HepG2 (cell line): ENCODE measurements around the gene KIAA1328. TPM values are rescaled to one million over a fixed set of nuclear protein-coding genes. Genes with fewer than 3 reads are reported as not detected.
A peak's percentile ranks its signal among the peaks of the same experiment; 100 is the strongest.

Experiments used
- BRCA1 ChIP-seq: sonication (generic); formaldehyde crosslinking; IDR thresholded peaks from 2 replicates; pipeline ENCODE4 v1.4.0; 2020; ENCODE audit warnings: missing genetic modification reagents
- CCDC6 ChIP-seq: sonication (generic); formaldehyde crosslinking; IDR thresholded peaks from 2 replicates; pipeline ENCODE4 v1.8.1; 2022; ENCODE audit warnings: mild to moderate bottlenecking, missing genetic modification reagents, moderate library complexity
- JUN ChIP-seq: sonication (generic); formaldehyde crosslinking; IDR thresholded peaks from 2 replicates; pipeline ENCODE4 v1.4.0; 2020; ENCODE audit warnings: mild to moderate bottlenecking, missing genetic modification reagents
- KDM5A ChIP-seq: fragments of 200-600 bp; sonication (generic); IDR thresholded peaks from 2 replicates; pipeline ENCODE4 v1.7.0; 2018; ENCODE audit warnings: antibody characterized with exemption, mild to moderate bottlenecking, low read length, borderline replicate concordance
- KLF16 ChIP-seq, 2 experiments: sonication (generic) in 1 of 2; formaldehyde crosslinking in 1 of 2; IDR thresholded peaks; 2 replicates each; pipeline versions ENCODE4 v1.6.1 to v1.8.0; 2016 to 2023; ENCODE audit warnings: missing genetic modification reagents in 2 of 2, missing compliant biosample characterization in 1 of 2
- MXD4 ChIP-seq: IDR thresholded peaks from 2 replicates; pipeline ENCODE4 v1.6.1; 2016; ENCODE audit warnings: mild to moderate bottlenecking, missing biosample characterization, missing genetic modification reagents
- NFE2L2 ChIP-seq: fragments of 150-350 bp; IDR thresholded peaks from 2 replicates; pipeline ENCODE4 v1.6.1; 2014; ENCODE audit warnings: low read length
- NFYC ChIP-seq: IDR thresholded peaks from 2 replicates; pipeline ENCODE4 v1.6.1; 2016; ENCODE audit warnings: missing genetic modification reagents, missing compliant biosample characterization
- NPAS2 ChIP-seq: sonication (generic); formaldehyde crosslinking; IDR thresholded peaks from 2 replicates; pipeline ENCODE4 v1.8.0; 2022; ENCODE audit warnings: mild to moderate bottlenecking, missing genetic modification reagents, borderline replicate concordance
- NR2F6 ChIP-seq, 2 experiments: IDR thresholded peaks; 2 replicates each; pipeline ENCODE4 v1.6.1; 2016; ENCODE audit warnings: antibody characterized with exemption in 1 of 2, mild to moderate bottlenecking in 1 of 2
- RELA ChIP-seq: sonication (generic); formaldehyde crosslinking; IDR thresholded peaks from 2 replicates; pipeline ENCODE4 v1.4.0; 2020; ENCODE audit warnings: missing genetic modification reagents
- YEATS4 ChIP-seq: sonication (generic); formaldehyde crosslinking; IDR thresholded peaks from 2 replicates; pipeline ENCODE4 v1.4.0; 2020; ENCODE audit warnings: missing genetic modification reagents, borderline replicate concordance
- ZNF20 ChIP-seq: sonication (generic); formaldehyde crosslinking; IDR thresholded peaks from 2 replicates; pipeline ENCODE4 v1.4.0; 2020; ENCODE audit warnings: mild to moderate bottlenecking, moderate library complexity, missing genetic modification reagents
- ZNF296 ChIP-seq: sonication (generic); formaldehyde crosslinking; conservative IDR thresholded peaks from 2 replicates; pipeline ENCODE4 v1.5.0; 2020; ENCODE audit warnings: mild to moderate bottlenecking, missing genetic modification reagents
- ZNF547 ChIP-seq: sonication (generic); formaldehyde crosslinking; IDR thresholded peaks from 2 replicates; pipeline ENCODE4 v1.5.1; 2020; ENCODE audit warnings: mild to moderate bottlenecking, missing genetic modification reagents
- ZNF629 ChIP-seq: sonication (generic); formaldehyde crosslinking; conservative IDR thresholded peaks from 2 replicates; pipeline ENCODE4 v1.5.0; 2020; ENCODE audit warnings: missing genetic modification reagents
- ZNF790 ChIP-seq: sonication (generic); formaldehyde crosslinking; IDR thresholded peaks from 2 replicates; pipeline ENCODE4 v1.8.0; 2022; ENCODE audit warnings: missing genetic modification reagents, mild to moderate bottlenecking, borderline replicate concordance
- polyA plus RNA-seq, 8 experiments: library from polyadenylated mRNA; depleted of rRNA in 3 of 8; stranded (reverse) in 7 of 8; unstranded in 1 of 8; fragments of >200 nt; fragmentation: Illumina TruSeq in 4 of 8; extraction: Trizol in 4 of 8; gene quantifications; 2 replicates each; pipeline versions ENCODE4 v1.2.1 to v1.2.3, GENCODE V29; 2011 to 2016; ENCODE audit warnings: low read depth in 4 of 8, missing spikeins in 1 of 8, mixed read lengths in 1 of 8; ENCODE audit not compliant: insufficient read depth in 1 of 8
- total RNA-seq, 5 experiments: library from RNA; depleted of rRNA; stranded (reverse); fragments of >200 nt; fragmentation: Illumina TruSeq; extraction: Trizol; gene quantifications; 2 replicates each; pipeline ENCODE4 v1.2.3, GENCODE V29; 2016; ENCODE audit warnings: low read depth in 1 of 5
- TF ChIP-seq, protein P1 (sequence below): sonication (generic); formaldehyde crosslinking; IDR thresholded peaks from 2 replicates; pipeline ENCODE4 v1.4.0; 2020; ENCODE audit warnings: missing genetic modification reagents; ENCODE audit errors: not compliant biosample characterization
- TF ChIP-seq, protein P2 (sequence below): sonication (generic); formaldehyde crosslinking; conservative IDR thresholded peaks from 2 replicates; pipeline ENCODE4 v1.8.0; 2022; ENCODE audit warnings: missing genetic modification reagents
- TF ChIP-seq, protein P3 (sequence below): sonication (generic); formaldehyde crosslinking; IDR thresholded peaks from 2 replicates; pipeline ENCODE4 v1.4.0; 2020; ENCODE audit warnings: mild to moderate bottlenecking, missing genetic modification reagents

KIAA1328 gene
- total and polyA plus RNA-seq, 2 of the 13 experiments (the other 11 are each of a cell fraction or from before 2014, with no cell fraction given): 4.1 to 6.0 TPM

DNA sequence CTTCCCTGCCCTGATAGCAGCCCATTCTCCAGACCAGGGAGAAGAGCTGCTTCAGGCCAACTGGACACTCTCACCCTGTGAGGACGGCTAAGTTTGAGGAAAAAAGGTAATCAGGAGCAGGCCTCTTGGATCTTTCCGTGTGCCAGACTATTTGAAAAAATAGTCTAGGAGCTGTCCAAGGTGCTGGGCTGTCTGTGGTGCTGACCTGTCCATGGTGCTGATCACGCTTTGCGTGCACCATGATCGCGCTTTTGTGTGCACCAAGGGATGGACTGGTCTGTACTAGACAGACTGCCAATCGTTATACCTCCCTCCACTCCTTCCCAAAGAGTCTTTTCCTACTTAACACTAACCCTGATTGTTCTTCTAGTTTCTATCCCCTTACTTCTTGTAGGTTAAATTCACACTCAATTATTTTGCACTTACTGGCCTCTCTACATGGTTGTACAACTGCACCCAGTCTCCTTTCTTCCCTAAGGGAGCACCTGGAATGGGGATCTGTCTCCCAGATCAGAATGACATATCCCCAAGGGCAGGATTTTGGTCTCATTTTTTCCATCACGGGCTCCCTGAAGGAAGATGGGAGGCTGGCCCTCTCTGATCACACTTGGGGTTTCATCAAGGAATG lies 441.2 kb downstream of the KIAA1328 start (continued):
- TF ChIP-seq, protein P1, sequence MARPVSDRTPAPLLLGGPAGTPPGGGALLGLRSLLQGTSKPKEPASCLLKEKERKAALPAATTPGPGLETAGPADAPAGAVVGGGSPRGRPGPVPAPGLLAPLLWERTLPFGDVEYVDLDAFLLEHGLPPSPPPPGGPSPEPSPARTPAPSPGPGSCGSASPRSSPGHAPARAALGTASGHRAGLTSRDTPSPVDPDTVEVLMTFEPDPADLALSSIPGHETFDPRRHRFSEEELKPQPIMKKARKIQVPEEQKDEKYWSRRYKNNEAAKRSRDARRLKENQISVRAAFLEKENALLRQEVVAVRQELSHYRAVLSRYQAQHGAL: peak; percentile 100
- TF ChIP-seq MXD4 (CRISPR knock-in tag) (peak; percentile 99), ZNF547 (CRISPR knock-in tag) (peak; percentile 99), NR2F6 (IDR thresholded peaks at IDR 0.05) (no peak), NR2F6 (CRISPR knock-in tag; IDR thresholded peaks at IDR 0.05) (peak; percentile 90), ZNF790 (CRISPR knock-in tag) (peak; percentile 100), CCDC6 (CRISPR knock-in tag) (peak; percentile 100), NPAS2 (CRISPR knock-in tag) (peak; percentile 95; the same call in 1 of the 2 replicates), NFE2L2 (no peak), ZNF629 (CRISPR knock-in tag) (peak; percentile 86), YEATS4 (CRISPR knock-in tag) (peak; percentile 98), KLF16 (CRISPR knock-in tag; IDR thresholded peaks at IDR 0.05) (peak; percentile 98 to 100; a peak in 3 of 4 replicates), ZNF20 (CRISPR knock-in tag) (peak; percentile 99), ZNF296 (CRISPR knock-in tag) (peak; percentile 100), KDM5A (no peak), JUN (CRISPR knock-in tag) (peak; percentile 91), RELA (CRISPR knock-in tag) (peak; percentile 98), BRCA1 (CRISPR knock-in tag) (peak; percentile 100), NFYC (peak; percentile 73)
- TF ChIP-seq, protein P2, sequence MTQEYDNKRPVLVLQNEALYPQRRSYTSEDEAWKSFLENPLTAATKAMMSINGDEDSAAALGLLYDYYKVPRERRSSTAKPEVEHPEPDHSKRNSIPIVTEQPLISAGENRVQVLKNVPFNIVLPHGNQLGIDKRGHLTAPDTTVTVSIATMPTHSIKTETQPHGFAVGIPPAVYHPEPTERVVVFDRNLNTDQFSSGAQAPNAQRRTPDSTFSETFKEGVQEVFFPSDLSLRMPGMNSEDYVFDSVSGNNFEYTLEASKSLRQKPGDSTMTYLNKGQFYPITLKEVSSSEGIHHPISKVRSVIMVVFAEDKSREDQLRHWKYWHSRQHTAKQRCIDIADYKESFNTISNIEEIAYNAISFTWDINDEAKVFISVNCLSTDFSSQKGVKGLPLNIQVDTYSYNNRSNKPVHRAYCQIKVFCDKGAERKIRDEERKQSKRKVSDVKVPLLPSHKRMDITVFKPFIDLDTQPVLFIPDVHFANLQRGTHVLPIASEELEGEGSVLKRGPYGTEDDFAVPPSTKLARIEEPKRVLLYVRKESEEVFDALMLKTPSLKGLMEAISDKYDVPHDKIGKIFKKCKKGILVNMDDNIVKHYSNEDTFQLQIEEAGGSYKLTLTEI (CRISPR knock-in tag): peak; percentile 80; the same call in 1 of the 2 replicates
- TF ChIP-seq, protein P3, sequence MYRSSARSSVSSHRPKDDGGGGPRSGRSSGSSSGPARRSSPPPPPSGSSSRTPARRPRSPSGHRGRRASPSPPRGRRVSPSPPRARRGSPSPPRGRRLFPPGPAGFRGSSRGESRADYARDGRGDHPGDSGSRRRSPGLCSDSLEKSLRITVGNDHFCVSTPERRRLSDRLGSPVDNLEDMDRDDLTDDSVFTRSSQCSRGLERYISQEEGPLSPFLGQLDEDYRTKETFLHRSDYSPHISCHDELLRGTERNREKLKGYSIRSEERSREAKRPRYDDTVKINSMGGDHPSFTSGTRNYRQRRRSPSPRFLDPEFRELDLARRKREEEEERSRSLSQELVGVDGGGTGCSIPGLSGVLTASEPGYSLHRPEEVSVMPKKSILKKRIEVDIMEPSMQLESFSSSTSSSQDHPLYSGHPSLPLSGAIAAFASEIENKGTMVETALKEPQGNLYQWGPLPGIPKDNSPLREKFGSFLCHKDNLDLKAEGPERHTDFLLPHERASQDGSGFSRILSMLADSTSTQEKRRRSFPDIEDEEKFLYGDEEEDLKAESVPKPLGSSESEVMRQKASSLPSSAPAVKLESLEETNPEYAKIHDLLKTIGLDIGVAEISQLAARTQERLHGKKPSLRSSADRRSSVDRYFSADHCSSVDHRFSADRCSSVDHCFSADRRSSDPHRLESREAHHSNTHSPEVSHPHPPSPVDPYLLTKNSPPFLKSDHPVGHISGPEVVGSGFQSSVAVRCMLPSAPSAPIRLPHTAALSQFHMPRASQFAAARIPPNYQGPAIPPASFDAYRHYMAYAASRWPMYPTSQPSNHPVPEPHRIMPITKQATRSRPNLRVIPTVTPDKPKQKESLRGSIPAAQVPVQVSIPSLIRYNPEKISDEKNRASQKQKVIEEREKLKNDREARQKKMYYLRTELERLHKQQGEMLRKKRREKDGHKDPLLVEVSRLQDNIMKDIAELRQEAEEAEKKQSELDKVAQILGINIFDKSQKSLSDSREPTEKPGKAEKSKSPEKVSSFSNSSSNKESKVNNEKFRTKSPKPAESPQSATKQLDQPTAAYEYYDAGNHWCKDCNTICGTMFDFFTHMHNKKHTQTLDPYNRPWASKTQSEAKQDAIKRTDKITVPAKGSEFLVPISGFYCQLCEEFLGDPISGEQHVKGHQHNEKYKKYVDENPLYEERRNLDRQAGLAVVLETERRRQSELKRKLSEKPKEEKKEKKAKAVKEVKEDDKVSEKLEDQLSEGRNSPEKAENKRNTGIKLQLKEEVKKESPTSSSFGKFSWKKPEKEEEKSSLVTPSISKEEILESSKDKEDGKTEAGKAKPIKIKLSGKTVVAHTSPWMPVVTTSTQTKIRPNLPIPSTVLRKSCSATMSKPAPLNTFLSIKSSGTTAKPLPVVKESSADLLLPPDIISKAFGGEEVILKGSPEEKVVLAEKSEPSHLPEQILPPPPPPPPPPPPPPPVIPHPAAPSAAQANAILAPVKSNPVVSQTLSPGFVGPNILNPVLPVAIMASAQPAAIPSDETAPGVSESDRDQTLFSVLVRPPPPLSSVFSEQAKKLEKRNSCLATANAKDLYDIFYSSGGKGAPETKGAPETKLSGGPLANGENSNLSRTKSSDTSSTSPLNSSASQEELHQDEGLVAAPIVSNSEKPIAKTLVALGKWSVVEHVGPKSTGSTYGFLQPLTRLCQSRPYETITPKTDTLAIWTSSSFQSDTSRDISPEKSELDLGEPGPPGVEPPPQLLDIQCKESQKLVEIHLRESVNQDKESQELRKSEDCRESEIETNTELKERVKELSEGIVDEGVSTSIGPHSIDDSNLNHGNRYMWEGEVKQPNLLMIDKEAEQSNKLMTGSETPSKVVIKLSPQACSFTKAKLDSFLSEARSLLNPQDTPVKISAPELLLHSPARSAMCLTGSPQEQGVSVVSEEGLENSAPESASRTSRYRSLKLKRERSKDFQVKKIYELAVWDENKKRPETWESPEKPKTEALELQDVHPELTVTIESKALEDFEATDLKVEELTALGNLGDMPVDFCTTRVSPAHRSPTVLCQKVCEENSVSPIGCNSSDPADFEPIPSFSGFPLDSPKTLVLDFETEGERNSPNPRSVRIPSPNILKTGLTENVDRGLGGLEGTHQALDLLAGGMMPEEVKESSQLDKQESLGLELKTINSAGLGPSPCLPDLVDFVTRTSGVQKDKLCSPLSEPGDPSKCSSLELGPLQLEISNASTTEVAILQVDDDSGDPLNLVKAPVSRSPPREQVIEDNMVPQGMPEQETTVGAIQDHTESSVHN (CRISPR knock-in tag): peak; percentile 100
